Activated B cell treated with CpG ODN at 0.5 μM for 24 hours (primary cell): ENCODE results near the gene TMEM213. TPM values are rescaled to one million over a fixed set of nuclear protein-coding genes. Genes with fewer than 3 reads are reported as not detected.

ENCODE experiments used
- ATAC-seq: fragments of 200-7000 bp; cut with Tn5 transposase; one replicate; pipeline ENCODE4 v1.10.0; 2021; ENCODE audit warnings: low read depth, mild to moderate bottlenecking, moderate library complexity
- CTCF ChIA-PET: fragments of 350-600 bp; sonication (Branson Sonifier 250); formaldehyde crosslinking; loops from one replicate; lab custom pipeline; 2021; ENCODE audit warnings: antibody characterized with exemption; lab: Charles Lee
- POLR2A ChIA-PET: fragments of 350-600 bp; sonication (Branson Sonifier 250); formaldehyde crosslinking; loops from one replicate; lab custom pipeline; 2021; ENCODE audit warnings: antibody characterized with exemption; lab: Charles Lee
- DNase-seq: peaks from one replicate; pipeline ENCODE4 v3.0.0; 2022
- H3K27ac Mint-ChIP-seq: one replicate; pipeline ENCODE4 v1.8.0; 2020; ENCODE audit warnings: mixed read lengths
- H3K27me3 Mint-ChIP-seq: one replicate; pipeline ENCODE4 v1.8.0; 2021; ENCODE audit warnings: mixed read lengths
- H3K36me3 Mint-ChIP-seq: one replicate; pipeline ENCODE4 v1.8.0; 2021; ENCODE audit warnings: low read depth, mixed read lengths
- H3K4me1 Mint-ChIP-seq: one replicate; pipeline ENCODE4 v1.8.0; 2021; ENCODE audit warnings: mixed read lengths
- H3K4me3 Mint-ChIP-seq: one replicate; pipeline ENCODE4 v1.8.0; 2020; ENCODE audit warnings: mild to moderate bottlenecking, mixed read lengths
- H3K9me3 Mint-ChIP-seq: one replicate; pipeline ENCODE4 v1.8.0; 2020; ENCODE audit warnings: mixed read lengths
- intact Hi-C: fragments of 100-400 bp; cut with micrococcal nuclease; formaldehyde crosslinking; loops from one replicate; pipeline ENCODE4 v1.15.1; 2024
- total RNA-seq: library from RNA; stranded (reverse); gene quantifications from 2 replicates; pipeline ENCODE4 v1.2.3, GENCODE V29; 2022
- TF ChIP-seq, protein P1 (sequence below): fragments of 200-600 bp; IDR thresholded peaks from one replicate; pipeline ENCODE4 v1.8.0; 2022; ENCODE audit warnings: antibody characterized with exemption, mild to moderate bottlenecking

The TMEM213 gene
- total RNA-seq, 1 donor from 2014 or later: not detected

GRCh38 chr7:138798836-138799235 lies 1.0 kb downstream of the TMEM213 start:
- Mint-ChIP-seq H3K27ac (no peak overlapping the region), H3K27me3 (no peaks in the 10 kb centered on the region), H3K4me1 (no peaks in the 10 kb centered on the region), H3K36me3 (no peaks in the 10 kb centered on the region), H3K9me3 (no peaks in the 10 kb centered on the region), H3K4me3 (no peak overlapping the region)
- TF ChIP-seq, protein P1, sequence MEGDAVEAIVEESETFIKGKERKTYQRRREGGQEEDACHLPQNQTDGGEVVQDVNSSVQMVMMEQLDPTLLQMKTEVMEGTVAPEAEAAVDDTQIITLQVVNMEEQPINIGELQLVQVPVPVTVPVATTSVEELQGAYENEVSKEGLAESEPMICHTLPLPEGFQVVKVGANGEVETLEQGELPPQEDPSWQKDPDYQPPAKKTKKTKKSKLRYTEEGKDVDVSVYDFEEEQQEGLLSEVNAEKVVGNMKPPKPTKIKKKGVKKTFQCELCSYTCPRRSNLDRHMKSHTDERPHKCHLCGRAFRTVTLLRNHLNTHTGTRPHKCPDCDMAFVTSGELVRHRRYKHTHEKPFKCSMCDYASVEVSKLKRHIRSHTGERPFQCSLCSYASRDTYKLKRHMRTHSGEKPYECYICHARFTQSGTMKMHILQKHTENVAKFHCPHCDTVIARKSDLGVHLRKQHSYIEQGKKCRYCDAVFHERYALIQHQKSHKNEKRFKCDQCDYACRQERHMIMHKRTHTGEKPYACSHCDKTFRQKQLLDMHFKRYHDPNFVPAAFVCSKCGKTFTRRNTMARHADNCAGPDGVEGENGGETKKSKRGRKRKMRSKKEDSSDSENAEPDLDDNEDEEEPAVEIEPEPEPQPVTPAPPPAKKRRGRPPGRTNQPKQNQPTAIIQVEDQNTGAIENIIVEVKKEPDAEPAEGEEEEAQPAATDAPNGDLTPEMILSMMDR: no peak
- POLR2A ChIA-PET: no interaction called here
- CTCF ChIA-PET: no interaction called here
- intact Hi-C loops: no loop called here
- ATAC-seq (no peak), DNase-seq (no peak)

- CTCF ChIA-PET: no interaction called here
Measured at GRCh38 chr7:138799336-138800000, 1.7 kb downstream of the TMEM213 start.

GRCh38 chr7:138801256-138801655 lies 3.5 kb downstream of the TMEM213 start:
- Mint-ChIP-seq H3K4me3 (no peak overlapping the region), H3K27ac (no peak overlapping the region), H3K4me1 (no peaks in the 10 kb centered on the region), H3K9me3 (no peaks in the 10 kb centered on the region), H3K27me3 (no peaks in the 10 kb centered on the region), H3K36me3 (no peaks in the 10 kb centered on the region)
- CTCF ChIA-PET: no interaction called here
- TF ChIP-seq, protein P1: no peak
- ATAC-seq (no peak), DNase-seq (no peak)
- POLR2A ChIA-PET: no interaction called here
- intact Hi-C loops: no loop called here

More at GRCh38 chr7:138799336-138800000, 1.7 kb downstream of the TMEM213 start:
- Mint-ChIP-seq H3K4me1 (no peaks in the 10 kb centered on the region), H3K27ac (no peak overlapping the region), H3K9me3 (no peaks in the 10 kb centered on the region), H3K27me3 (no peaks in the 10 kb centered on the region), H3K36me3 (no peaks in the 10 kb centered on the region), H3K4me3 (no peak overlapping the region)
- ATAC-seq (no peak), DNase-seq (no peak)
- TF ChIP-seq, protein P1: no peak
- POLR2A ChIA-PET: no interaction called here
- intact Hi-C loops: no loop called here

DNA sequence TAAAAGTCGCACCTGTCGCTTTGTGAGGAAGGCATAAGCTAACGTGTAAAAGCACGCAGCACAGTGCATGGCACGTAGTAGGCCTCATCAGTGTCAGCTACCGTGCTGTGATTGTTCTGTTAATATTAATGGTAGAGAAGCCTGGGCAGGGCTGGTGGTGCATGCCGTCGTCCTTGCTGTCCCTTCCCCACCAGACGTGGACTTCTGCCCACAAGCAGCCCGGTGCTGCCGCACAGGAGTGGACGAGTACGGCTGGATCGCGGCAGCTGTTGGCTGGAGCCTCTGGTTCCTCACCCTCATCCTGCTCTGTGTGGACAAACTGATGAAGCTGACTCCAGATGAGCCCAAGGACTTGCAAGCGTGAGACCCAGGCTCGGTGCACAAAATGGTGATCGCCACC lies 4.9 kb downstream of the TMEM213 start:
- CTCF ChIA-PET: no interaction called here
- no peak for ATAC-seq

DNA sequence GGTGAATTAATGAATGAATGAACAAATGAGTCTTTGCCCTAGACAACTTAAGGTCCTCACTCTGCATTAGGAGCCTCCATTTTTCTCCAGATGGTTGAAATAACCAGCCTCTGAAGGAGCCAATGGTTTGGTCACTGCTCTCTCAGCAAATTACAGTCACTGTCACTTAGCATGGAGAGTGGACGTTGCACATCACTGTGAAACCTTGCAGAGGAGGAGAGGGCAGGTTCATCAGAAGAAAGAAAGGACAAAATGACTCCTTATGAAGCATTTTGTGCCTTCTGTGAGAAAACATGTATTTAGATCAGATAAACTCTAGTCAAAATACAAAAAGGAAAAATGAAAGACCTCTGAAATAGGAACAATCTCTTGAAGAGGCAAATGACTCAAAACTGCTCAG lies 6.8 kb downstream of the TMEM213 start:
- no peak overlapping the region for H3K27ac Mint-ChIP-seq
- no peak for DNase-seq

More for the DNA sequence above, 4.9 kb downstream of the TMEM213 start:
- Mint-ChIP-seq H3K9me3 (peaks cover 4% of the 10 kb centered on the region), H3K27ac (no peak overlapping the region), H3K4me3 (no peak overlapping the region), H3K4me1 (no peaks in the 10 kb centered on the region), H3K27me3 (no peaks in the 10 kb centered on the region), H3K36me3 (no peaks in the 10 kb centered on the region)
- POLR2A ChIA-PET: no interaction called here
- DNase-seq: no peak
- TF ChIP-seq, protein P1: no peak
- intact Hi-C loops: no loop called here

More for the DNA sequence above, 6.8 kb downstream of the TMEM213 start:
- Mint-ChIP-seq H3K36me3 (no peaks in the 10 kb centered on the region), H3K27me3 (no peaks in the 10 kb centered on the region), H3K9me3 (peaks cover 6% of the 10 kb centered on the region), H3K4me3 (no peak overlapping the region), H3K4me1 (no peaks in the 10 kb centered on the region)
- ChIA-PET POLR2A (interaction anchor here (0.6 kb wide), 1 partner anchor 720 kb away, joined by 4 read pairs; no protein-coding TSS in a partner anchor), CTCF (no interaction called here)
- intact Hi-C loops: no loop called here
- TF ChIP-seq, protein P1: no peak
- ATAC-seq: no peak
